Activated CD8-positive, alpha-beta memory T cell treated with anti-CD3 and anti-CD28 coated beads, Interleukin-2, amount 10 ng/mL, durations not matched to agents 7 days and 5 days (primary cell): ENCODE measurements around the gene GP9. TPM values are rescaled to one million over a fixed set of nuclear protein-coding genes. Genes with fewer than 3 reads are reported as not detected.
"Not testable (repeated sequence)": the region's sequence is repeated elsewhere in the genome, so short reads cannot be mapped to it uniquely, and the experiment has no call there.

Source experiments
- ATAC-seq: fragments of 150-1000 bp; cut with Tn5 transposase; one replicate; pipeline ENCODE4 v1.10.0; 2021; ENCODE audit warnings: moderate library complexity
- CTCF ChIA-PET: fragments of 350-600 bp; sonication (Branson Sonifier 250); formaldehyde crosslinking; loops from one replicate; lab custom pipeline; 2021; ENCODE audit warnings: antibody characterized with exemption; lab: Charles Lee
- DNase-seq: peaks from one replicate; pipeline ENCODE4 v3.0.0-alpha.2; 2020
- H3K27ac Mint-ChIP-seq: one replicate; pipeline ENCODE4 v1.8.0; 2021; ENCODE audit warnings: mild to moderate bottlenecking, mixed read lengths
- H3K27me3 Mint-ChIP-seq: one replicate; pipeline ENCODE4 v1.8.0; 2021; ENCODE audit warnings: mixed read lengths
- H3K36me3 Mint-ChIP-seq: one replicate; pipeline ENCODE4 v1.8.0; 2021; ENCODE audit warnings: mild to moderate bottlenecking, mixed read lengths
- H3K4me1 Mint-ChIP-seq: one replicate; pipeline ENCODE4 v1.8.0; 2021; ENCODE audit warnings: mixed read lengths
- H3K4me3 Mint-ChIP-seq: one replicate; pipeline ENCODE4 v1.8.0; 2021; ENCODE audit warnings: mild to moderate bottlenecking, moderate library complexity, mixed read lengths
- H3K9me3 Mint-ChIP-seq: one replicate; pipeline ENCODE4 v1.8.0; 2022; ENCODE audit warnings: low read depth, mixed read lengths
- total RNA-seq, 2 experiments: library from RNA; stranded (reverse); gene quantifications; one replicate each; pipeline ENCODE4 v1.2.3, GENCODE V29; 2021

The GP9 gene
- total RNA-seq, 2 experiments from 2014 or later = not detected

GRCh38 chr3:129077222-129077621 lies 16.6 kb downstream of the GP9 start:
- H3K9me3 Mint-ChIP-seq = no peaks in the 10 kb centered on the region
- H3K27me3 Mint-ChIP-seq = no peaks in the 10 kb centered on the region
- no peak for ATAC-seq
- CTCF ChIA-PET = no interaction called here
- no peaks in the 10 kb centered on the region for H3K4me1 Mint-ChIP-seq
- no peak for DNase-seq
- H3K36me3 Mint-ChIP-seq = no peaks in the 10 kb centered on the region
- H3K27ac Mint-ChIP-seq = no peak overlapping the region
- no peak overlapping the region for H3K4me3 Mint-ChIP-seq

- Mint-ChIP-seq H3K27me3 (no peaks in the 10 kb centered on the region), H3K36me3 (no peaks in the 10 kb centered on the region), H3K9me3 (no peaks in the 10 kb centered on the region), H3K27ac (no peak overlapping the region), H3K4me1 (no peaks in the 10 kb centered on the region), H3K4me3 (no peak overlapping the region)
- DNase-seq = no peak
- ATAC-seq = no peak
- CTCF ChIA-PET = no interaction called here
Measured at GRCh38 chr3:129078510-129078909, 17.9 kb downstream of the GP9 start.

GRCh38 chr3:129081503-129081902 lies 20.9 kb downstream of the GP9 start:
- Mint-ChIP-seq H3K4me3 (no peak overlapping the region), H3K27me3 (no peaks in the 10 kb centered on the region), H3K36me3 (no peaks in the 10 kb centered on the region), H3K4me1 (no peaks in the 10 kb centered on the region), H3K27ac (no peak overlapping the region), H3K9me3 (no peaks in the 10 kb centered on the region)
- CTCF ChIA-PET = no interaction called here
- no peak for DNase-seq
- no peak for ATAC-seq

- DNase-seq = no peak
- H3K4me1 Mint-ChIP-seq = no peaks in the 10 kb centered on the region
- no peak overlapping the region for H3K4me3 Mint-ChIP-seq
- H3K9me3 Mint-ChIP-seq = no peaks in the 10 kb centered on the region
- no peak overlapping the region for H3K27ac Mint-ChIP-seq
- no peaks in the 10 kb centered on the region for H3K36me3 Mint-ChIP-seq
- CTCF ChIA-PET = no interaction called here
- no peak for ATAC-seq
- no peaks in the 10 kb centered on the region for H3K27me3 Mint-ChIP-seq
Measured at GRCh38 chr3:129082026-129082425, 21.4 kb downstream of the GP9 start.

GRCh38 chr3:129084501-129084900 lies 23.9 kb downstream of the GP9 start:
- Mint-ChIP-seq H3K36me3 (no peaks in the 10 kb centered on the region), H3K4me1 (no peaks in the 10 kb centered on the region), H3K4me3 (no peak overlapping the region), H3K9me3 (no peaks in the 10 kb centered on the region), H3K27ac (no peak overlapping the region), H3K27me3 (no peaks in the 10 kb centered on the region)
- CTCF ChIA-PET = no interaction called here
- ATAC-seq (no peak), DNase-seq (no peak)

- ATAC-seq (no peak), DNase-seq (no peak)
- Mint-ChIP-seq H3K27ac (no peak overlapping the region), H3K9me3 (no peaks in the 10 kb centered on the region), H3K36me3 (no peaks in the 10 kb centered on the region), H3K4me3 (no peak overlapping the region), H3K27me3 (no peaks in the 10 kb centered on the region), H3K4me1 (no peaks in the 10 kb centered on the region)
- CTCF ChIA-PET = interaction anchor here (0.5 to 1.1 kb wide), 2 partner anchors 32 to 287 kb away, joined by 3 to 4 read pairs; no protein-coding TSS in a partner anchor
Measured at GRCh38 chr3:129085165-129085715, 24.7 kb downstream of the GP9 start.

GRCh38 chr3:129085818-129086217 lies 25.2 kb downstream of the GP9 start:
- no peak for ATAC-seq
- CTCF ChIA-PET = interaction anchor here (1.1 kb wide), 1 partner anchor 32 kb away, joined by 3 read pairs; no protein-coding TSS in a partner anchor
- no peak overlapping the region for H3K4me3 Mint-ChIP-seq
- no peak for DNase-seq
- H3K27ac Mint-ChIP-seq = no peak overlapping the region
- H3K27me3 Mint-ChIP-seq = no peaks in the 10 kb centered on the region
- no peaks in the 10 kb centered on the region for H3K9me3 Mint-ChIP-seq
- no peaks in the 10 kb centered on the region for H3K36me3 Mint-ChIP-seq
- no peaks in the 10 kb centered on the region for H3K4me1 Mint-ChIP-seq

- Mint-ChIP-seq H3K27me3 (no peaks in the 10 kb centered on the region), H3K27ac (no peak overlapping the region), H3K36me3 (peaks cover 2% of the 10 kb centered on the region), H3K9me3 (no peaks in the 10 kb centered on the region), H3K4me1 (no peaks in the 10 kb centered on the region), H3K4me3 (no peak overlapping the region)
- CTCF ChIA-PET = no interaction called here
- DNase-seq (no peak), ATAC-seq (no peak)
Measured at GRCh38 chr3:129087138-129087702, 26.6 kb downstream of the GP9 start.

- DNase-seq, H3K4me1 Mint-ChIP-seq, H3K27ac Mint-ChIP-seq, CTCF ChIA-PET, H3K27me3 Mint-ChIP-seq, H3K36me3 Mint-ChIP-seq, H3K4me3 Mint-ChIP-seq, H3K9me3 Mint-ChIP-seq: not testable (repeated sequence)
- peak; percentile 54 for ATAC-seq
Measured at GRCh38 chr3:129087904-129088303, 27.3 kb downstream of the GP9 start.

GRCh38 chr3:129088312-129088711 lies 27.7 kb downstream of the GP9 start:
- H3K27ac Mint-ChIP-seq, ATAC-seq, H3K4me3 Mint-ChIP-seq, H3K36me3 Mint-ChIP-seq, H3K9me3 Mint-ChIP-seq, H3K4me1 Mint-ChIP-seq, CTCF ChIA-PET, DNase-seq, H3K27me3 Mint-ChIP-seq: not testable (repeated sequence)

GRCh38 chr3:129095285-129095684 lies 34.7 kb downstream of the GP9 start:
- Mint-ChIP-seq H3K4me1 (peaks cover 9% of the 10 kb centered on the region), H3K27me3 (no peaks in the 10 kb centered on the region), H3K9me3 (no peaks in the 10 kb centered on the region), H3K4me3 (no peak overlapping the region), H3K27ac (no peak overlapping the region), H3K36me3 (peaks cover 11% of the 10 kb centered on the region)
- CTCF ChIA-PET = interaction anchor here (0.6 to 1.3 kb wide), 2 partner anchors 42 to 125 kb away, joined by 3 to 4 read pairs; no protein-coding TSS in a partner anchor
- DNase-seq = no peak
- no peak for ATAC-seq

GRCh38 chr3:129100274-129100673 lies 39.7 kb downstream of the GP9 start:
- Mint-ChIP-seq H3K4me3 (no peak overlapping the region), H3K27me3 (no peaks in the 10 kb centered on the region), H3K9me3 (no peaks in the 10 kb centered on the region), H3K4me1 (peaks cover 13% of the 10 kb centered on the region), H3K27ac (no peak overlapping the region), H3K36me3 (peaks cover 7% of the 10 kb centered on the region)
- ATAC-seq (no peak), DNase-seq (no peak)
- CTCF ChIA-PET = interaction anchor here (1.2 to 2.4 kb wide), 3 partner anchors 47 to 146 kb away, joined by 4 to 7 read pairs (median 4); no protein-coding TSS in a partner anchor

GRCh38 chr3:129101370-129102138 lies 41.0 kb downstream of the GP9 start:
- Mint-ChIP-seq H3K4me3 (no peak overlapping the region), H3K27me3 (no peaks in the 10 kb centered on the region), H3K36me3 (peaks cover 7% of the 10 kb centered on the region), H3K27ac (no peak overlapping the region), H3K9me3 (no peaks in the 10 kb centered on the region), H3K4me1 (peaks cover 14% of the 10 kb centered on the region)
- ATAC-seq = no peak
- no peak for DNase-seq
- CTCF ChIA-PET = interaction anchor here (0.5 to 2.4 kb wide), 7 partner anchors 10 to 145 kb away, joined by 3 to 7 read pairs (median 4); no protein-coding TSS in a partner anchor
